Uterus (tissue), 2 donors: ENCODE data around the gene RGL3.

ENCODE experiments used
- POLR2A ChIP-seq, 2 donors: fragments of 450-650 bp; IDR thresholded peaks; one replicate each; pipeline ENCODE4 v1.6.1; 2016; ENCODE audit warnings: antibody characterized with exemption in 2 of 2, mild to moderate bottlenecking in 1 of 2, moderate library complexity in 1 of 2
- TF ChIP-seq, protein P1 (sequence below), 4 experiments: fragments of 200-600 bp in 2 of 4; fragments of 450-650 bp in 2 of 4; sonication (generic) in 2 of 4; IDR thresholded peaks; one replicate each; pipeline ENCODE4 v1.5.1; 2016 to 2019; ENCODE audit warnings: antibody characterized with exemption in 4 of 4, mild to moderate bottlenecking in 2 of 4, moderate library complexity in 1 of 4

DNA sequence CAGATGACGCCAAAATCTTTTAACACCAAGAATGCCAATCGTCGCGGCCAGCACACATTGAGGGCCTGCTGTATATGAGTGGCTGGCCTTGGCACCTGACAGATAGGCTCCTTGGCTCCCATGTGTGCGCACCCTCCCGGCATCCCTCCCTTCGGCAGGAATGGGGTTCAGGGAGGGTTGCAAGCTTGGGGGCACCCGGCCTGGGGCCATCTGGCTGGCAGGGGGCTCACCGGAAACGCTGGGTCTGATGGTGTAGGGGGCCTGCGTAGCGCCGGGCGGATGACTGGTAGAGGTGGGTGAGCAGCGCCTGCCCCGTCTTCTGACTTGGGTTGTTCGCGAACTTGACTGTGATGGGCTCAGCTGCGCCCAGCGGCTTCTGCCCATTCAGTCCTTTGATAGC, 38.7 kb upstream of the RGL3 start:
- TF ChIP-seq, protein P1, sequence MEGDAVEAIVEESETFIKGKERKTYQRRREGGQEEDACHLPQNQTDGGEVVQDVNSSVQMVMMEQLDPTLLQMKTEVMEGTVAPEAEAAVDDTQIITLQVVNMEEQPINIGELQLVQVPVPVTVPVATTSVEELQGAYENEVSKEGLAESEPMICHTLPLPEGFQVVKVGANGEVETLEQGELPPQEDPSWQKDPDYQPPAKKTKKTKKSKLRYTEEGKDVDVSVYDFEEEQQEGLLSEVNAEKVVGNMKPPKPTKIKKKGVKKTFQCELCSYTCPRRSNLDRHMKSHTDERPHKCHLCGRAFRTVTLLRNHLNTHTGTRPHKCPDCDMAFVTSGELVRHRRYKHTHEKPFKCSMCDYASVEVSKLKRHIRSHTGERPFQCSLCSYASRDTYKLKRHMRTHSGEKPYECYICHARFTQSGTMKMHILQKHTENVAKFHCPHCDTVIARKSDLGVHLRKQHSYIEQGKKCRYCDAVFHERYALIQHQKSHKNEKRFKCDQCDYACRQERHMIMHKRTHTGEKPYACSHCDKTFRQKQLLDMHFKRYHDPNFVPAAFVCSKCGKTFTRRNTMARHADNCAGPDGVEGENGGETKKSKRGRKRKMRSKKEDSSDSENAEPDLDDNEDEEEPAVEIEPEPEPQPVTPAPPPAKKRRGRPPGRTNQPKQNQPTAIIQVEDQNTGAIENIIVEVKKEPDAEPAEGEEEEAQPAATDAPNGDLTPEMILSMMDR (IDR thresholded peaks at IDR 0.05): no peak
- no peak for TF ChIP-seq POLR2A (IDR thresholded peaks at IDR 0.05)
